GM18861 (cell line): ENCODE data around the gene CTAG2.
"Not testable (repeated sequence)": the region's sequence is repeated elsewhere in the genome, so short reads cannot be mapped to it uniquely, and the experiment has no call there.

ENCODE experiments used
- ATAC-seq: cut with Tn5 transposase; IDR thresholded peaks from one replicate; pipeline ENCODE4 v1.9.1; 2021; ENCODE audit not compliant: unreplicated experiment

CTAG2 gene

DNA sequence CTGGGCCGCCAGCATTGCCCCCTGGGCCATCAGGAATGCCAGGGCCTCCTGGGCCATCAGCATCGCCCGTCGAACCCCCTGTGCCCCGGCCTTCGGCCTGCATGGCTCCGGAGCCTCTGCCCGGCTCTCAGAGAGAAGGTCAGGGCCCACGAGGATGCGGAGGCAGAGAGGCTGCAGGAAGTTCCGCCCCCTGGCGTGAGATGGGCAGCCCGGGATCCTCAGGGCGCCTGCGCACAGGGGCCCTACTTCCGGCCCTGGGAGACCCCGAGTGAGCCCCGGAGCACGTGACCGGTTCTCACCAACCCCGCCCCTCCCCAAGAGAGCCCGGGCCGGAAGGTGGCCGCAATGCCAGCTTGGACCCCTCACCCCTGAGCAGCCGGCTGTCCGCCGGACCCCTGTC, at the start of gene CTAG2:
CTAG2 (minus strand) TSS at position 167 of the 400 bp plus-strand sequence; CDS start at position 103, 64 bp downstream.
- not testable (repeated sequence) for ATAC-seq

DNA sequence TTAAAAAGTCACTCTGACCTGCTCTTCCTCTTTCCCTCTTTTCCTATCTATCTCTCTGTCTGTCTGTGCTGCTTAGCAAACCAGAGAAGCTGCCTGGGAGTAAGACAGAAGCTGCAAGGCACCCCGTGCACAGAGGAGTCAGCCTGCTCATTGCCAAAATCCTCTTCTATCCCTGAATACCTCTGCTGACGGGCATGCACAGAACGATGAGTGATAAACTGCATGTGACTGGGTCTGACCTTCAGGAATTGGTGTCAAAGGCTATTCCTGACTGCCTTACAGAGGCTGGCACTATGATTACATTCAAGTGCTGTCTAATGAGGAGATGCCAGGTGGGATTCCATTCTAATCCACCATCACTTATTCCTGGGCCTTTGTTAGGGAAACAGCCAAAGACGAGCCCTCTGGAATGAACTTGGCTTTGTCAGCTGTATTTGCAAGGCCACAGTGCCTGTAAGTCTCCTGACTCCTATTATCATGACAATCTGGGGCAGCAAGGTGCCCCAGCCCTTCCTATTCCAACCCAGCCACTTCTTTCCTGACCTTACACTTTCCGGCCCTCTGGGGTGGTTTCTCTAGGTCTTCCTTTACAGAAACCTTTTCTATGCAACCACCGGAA, 45.4 kb upstream of the CTAG2 start:
- no peak for ATAC-seq

DNA sequence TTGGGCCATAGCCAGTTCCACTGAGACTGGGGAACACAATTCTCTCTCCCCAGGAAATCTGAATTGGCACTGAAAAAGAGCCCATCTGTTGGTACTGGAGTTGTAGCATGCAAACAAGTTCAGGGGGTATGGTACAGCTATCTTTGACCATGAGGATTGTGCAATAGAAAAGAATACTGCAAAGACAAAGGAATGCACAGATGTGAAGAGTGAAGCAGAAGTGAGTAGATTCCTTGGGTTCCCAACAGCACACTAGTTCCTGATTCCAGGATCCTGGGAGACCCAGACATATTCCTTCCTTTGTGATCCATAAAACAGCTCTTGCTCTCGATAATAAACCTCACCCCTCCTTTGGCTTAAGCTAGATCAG, 43.3 kb upstream of the CTAG2 start:
- no peak for ATAC-seq

- ATAC-seq: no peak
Measured at GRCh38 chrX:154695911-154696675, 42.7 kb upstream of the CTAG2 start.

DNA sequence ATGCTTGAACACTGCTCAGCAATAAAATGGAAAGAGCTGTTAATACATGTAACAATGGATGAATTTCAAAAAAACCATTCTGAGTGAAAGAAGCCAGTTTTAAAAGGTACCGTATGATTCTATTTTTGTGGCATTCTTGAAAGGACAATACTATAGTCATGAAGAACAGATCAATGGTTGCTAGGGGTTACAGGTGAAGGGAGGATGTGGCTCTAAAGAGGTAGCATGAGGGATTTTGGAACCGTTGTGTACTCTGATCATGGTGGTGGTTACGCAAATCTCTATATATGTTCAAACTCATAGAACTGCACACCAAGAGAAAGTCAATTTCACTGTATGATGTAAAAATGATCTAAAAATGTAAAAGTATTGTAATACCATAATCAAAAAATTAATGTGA, 40.0 kb upstream of the CTAG2 start:
- ATAC-seq: no peak

DNA sequence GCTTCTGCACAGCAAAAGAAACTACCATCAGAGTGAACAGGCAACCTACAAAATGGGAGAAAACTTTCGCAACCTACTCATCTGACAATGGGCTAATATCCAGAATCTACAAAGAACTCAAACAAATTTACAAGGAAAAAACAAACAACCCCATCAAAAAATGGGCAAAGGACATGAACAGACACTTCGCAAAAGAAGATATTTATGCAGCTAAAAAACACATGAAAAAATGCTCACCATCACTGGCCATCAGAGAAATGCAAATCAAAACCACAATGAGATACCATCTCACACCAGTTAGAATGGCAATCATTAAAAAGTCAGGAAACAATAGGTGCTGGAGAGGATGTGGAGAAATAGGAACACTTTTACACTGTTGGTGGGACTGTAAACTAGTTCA, 37.1 kb upstream of the CTAG2 start:
- ATAC-seq: not testable (repeated sequence)

- not testable (repeated sequence) for ATAC-seq
Measured at GRCh38 chrX:154672084-154672483, 18.7 kb upstream of the CTAG2 start.

DNA sequence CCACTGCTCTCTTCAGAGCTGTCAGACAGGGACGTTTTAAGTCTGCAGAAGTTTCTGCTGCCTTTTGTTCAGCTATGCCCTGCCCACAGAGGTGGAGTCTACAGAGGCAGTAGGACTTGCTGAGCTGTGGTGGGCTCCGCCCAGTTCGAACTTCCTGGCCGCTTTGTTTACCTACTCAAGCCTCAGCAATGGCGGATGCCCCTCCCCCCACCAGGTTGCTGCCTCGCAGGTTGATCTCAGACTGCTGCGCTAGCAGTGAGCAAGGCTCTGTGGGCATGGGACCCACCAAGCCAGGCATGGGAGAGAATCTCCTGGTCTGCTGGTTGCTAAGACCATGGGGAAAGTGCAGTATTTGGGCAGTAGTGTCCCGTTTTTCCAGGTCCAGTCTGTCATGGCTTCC, 17.5 kb upstream of the CTAG2 start:
- ATAC-seq: not testable (repeated sequence)

- no peak for ATAC-seq
Measured at GRCh38 chrX:154661899-154662298, 8.5 kb upstream of the CTAG2 start.

- no peak for ATAC-seq
Measured at GRCh38 chrX:154661170-154661569, 7.8 kb upstream of the CTAG2 start.

GRCh38 chrX:154660541-154660940, 7.2 kb upstream of the CTAG2 start:
- no peak for ATAC-seq

DNA sequence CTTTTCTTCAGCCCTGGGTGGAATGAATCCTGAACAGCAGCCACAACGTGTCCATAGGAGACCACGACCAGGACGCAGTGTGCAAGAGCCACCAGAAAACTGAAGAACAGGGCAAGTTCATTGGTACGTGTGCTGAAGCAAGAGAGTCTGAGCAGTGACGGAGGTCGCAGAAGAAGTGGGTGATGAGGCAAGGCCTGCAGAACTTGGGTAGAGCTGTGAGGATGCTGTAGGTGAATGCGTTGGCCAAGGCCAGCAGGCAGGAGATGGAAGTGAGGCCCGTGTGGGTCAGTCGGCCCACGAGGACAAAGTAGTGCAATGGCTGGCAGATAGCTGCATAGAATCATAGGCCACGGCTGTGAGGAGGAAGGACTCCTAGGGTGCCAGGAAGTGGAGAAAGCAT, 5.6 kb upstream of the CTAG2 start:
- ATAC-seq: no peak

DNA sequence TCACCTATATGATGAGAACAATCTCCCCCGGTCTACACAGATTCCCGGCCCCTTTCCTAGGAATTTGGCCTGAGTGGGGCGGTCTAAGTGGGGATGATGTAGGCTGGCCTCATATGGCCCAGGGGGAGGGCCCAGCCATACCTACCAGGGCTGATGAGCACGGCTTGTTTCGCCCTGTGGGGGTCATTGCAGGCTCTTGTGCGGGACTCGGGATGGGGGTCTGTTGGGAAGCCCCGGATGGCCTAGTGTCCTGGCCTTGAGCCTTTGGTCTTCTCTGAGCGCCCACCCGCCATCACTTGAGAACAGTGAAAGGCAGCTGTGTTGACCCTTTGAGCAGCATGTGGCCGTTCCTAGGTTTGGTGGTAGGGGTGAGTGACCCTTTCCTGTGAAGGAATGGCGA, 4.8 kb upstream of the CTAG2 start:
- ATAC-seq: no peak

- no peak for ATAC-seq
Measured at GRCh38 chrX:154657226-154657805, 3.9 kb upstream of the CTAG2 start.

- no peak for ATAC-seq
Measured at GRCh38 chrX:154655786-154656185, 2.4 kb upstream of the CTAG2 start.

DNA sequence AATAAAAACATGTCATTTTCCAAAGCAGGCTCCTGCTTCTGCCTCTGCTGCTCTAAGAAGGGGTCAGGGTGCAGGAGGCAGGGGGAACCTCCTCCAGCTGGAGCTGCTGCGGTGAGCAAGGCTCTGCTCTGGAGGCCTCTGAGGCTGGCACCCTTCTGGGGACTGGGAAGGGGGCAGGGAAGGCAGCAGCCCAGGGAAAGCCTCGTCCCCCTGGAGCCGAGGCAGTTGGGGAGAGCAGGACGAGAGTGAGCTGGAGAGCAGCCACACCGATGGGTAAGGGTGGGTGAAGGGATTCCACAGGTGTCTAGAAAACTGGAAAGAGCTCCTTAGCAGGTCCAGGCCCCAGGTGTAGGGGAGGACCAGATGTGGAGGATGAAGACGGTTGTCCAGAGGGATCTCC, 2.0 kb upstream of the CTAG2 start:
- ATAC-seq: no peak

DNA sequence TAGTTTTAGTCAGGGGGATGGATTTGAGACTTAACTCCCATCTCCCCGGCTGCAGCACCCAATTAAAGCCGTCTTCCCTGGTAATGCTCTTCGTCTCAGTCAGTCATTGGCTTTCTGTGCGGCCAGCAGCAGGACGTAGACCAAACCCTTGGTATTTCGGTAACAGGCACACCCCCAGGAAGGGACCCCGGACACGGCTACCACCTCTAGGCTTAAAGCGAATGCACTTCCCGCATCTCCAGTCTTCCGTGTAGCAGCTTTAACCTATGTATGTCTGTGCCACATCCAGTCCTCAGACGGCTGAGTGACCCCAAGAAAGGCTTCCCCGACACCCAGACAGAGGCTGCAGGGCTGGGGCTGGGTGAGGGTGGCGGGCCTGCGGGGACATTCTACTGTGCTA, 1.5 kb upstream of the CTAG2 start:
- ATAC-seq: no peak

DNA sequence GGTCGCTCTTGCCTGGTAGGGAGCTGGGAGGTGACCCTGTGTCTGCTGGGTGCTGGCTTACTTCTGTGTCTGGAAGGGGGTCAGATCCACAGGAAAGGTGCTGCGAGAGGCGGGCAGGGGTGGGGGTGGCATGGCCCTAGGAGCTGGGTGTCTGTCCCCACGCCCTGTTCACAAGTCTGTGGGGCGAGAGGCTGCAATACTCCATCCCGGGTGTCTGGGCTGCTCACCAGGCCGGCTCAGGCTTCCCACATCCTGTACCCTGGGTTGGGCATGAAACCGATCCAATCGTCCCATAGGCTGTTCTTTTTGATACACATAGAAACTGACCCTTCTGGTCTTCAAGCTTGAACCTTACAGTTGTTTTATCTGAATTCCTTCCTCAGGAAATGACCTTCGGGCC, 993 bp upstream of the CTAG2 start:
- ATAC-seq: no peak

DNA sequence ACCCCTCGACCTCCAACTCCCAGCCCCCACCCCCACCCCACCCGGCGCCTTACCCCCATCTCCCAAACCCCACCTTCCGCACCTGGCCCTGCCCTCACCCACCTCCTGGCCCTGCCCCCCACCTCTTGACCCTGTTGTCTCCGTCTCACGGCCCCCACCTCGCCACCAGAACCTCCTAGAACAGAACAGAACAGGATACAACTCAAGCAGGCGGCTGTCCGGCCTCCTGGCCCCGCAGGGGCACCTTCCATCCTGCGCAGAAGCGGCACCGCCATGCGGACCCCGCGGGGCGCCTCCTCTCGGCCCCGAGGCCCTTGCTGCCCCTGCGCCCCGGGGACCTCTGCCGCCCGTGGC, 354 bp downstream of the CTAG2 start:
- no peak for ATAC-seq

GRCh38 chrX:154652311-154653047, 900 bp downstream of the CTAG2 start:
- ATAC-seq: no peak

- ATAC-seq: no peak
Measured at GRCh38 chrX:154650221-154650510, 3.2 kb downstream of the CTAG2 start.
